Adrenal gland (tissue), 12 donors: Measurements from ENCODE around the gene ARID4B. TPM values are rescaled to one million over a fixed set of nuclear protein-coding genes. Genes with fewer than 3 reads are reported as not detected.
A peak's percentile ranks its signal among the peaks of the same experiment; 100 is the strongest.
"Not testable (repeated sequence)": the region's sequence is repeated elsewhere in the genome, so short reads cannot be mapped to it uniquely, and the experiment has no call there.

Source experiments
- DNase-seq, 7 donors: peaks; one replicate each; pipeline ENCODE4 v3.0.0-alpha.2; 2019 to 2020
- H3K27ac ChIP-seq, 5 donors: fragments of 200-600 bp; sonication (generic) in 4 of 5; 1 replicate in 3 of 5; 2 replicates in 2 of 5; pipeline versions ENCODE4 v1.5.1 to v1.8.0; 2016 to 2020; ENCODE audit warnings: mild to moderate bottlenecking in 1 of 5
- H3K27me3 ChIP-seq: fragments of 200-600 bp; 2 replicates; pipeline ENCODE4 v1.8.0; 2021
- H3K36me3 ChIP-seq, 2 donors: fragments of 200-600 bp; replicated peaks in 1 of 2; 1 replicate in 1 of 2; 2 replicates in 1 of 2; pipeline versions ENCODE4 v1.5.1 to v1.8.0; 2018 to 2022
- H3K4me1 ChIP-seq, 2 donors: fragments of 200-600 bp; replicated peaks in 1 of 2; 1 replicate in 1 of 2; 2 replicates in 1 of 2; pipeline versions ENCODE4 v1.5.1 to v1.8.0; 2018 to 2021
- H3K4me3 ChIP-seq, 4 donors: fragments of 200-600 bp; sonication (generic) in 3 of 4; one replicate each; pipeline ENCODE4 v1.5.1; 2016 to 2018
- H3K9me3 ChIP-seq, 3 donors: fragments of 200-600 bp; sonication (generic) in 1 of 3; replicated peaks in 1 of 3; 1 replicate in 2 of 3; 2 replicates in 1 of 3; pipeline versions ENCODE4 v1.5.1 to v1.8.0; 2016 to 2021
- POLR2A ChIP-seq, 2 donors: fragments of 450-650 bp; IDR thresholded peaks; one replicate each; pipeline ENCODE4 v1.6.1; 2017; ENCODE audit warnings: antibody characterized with exemption in 2 of 2, mild to moderate bottlenecking in 2 of 2, moderate library complexity in 1 of 2
- WGBS, 4 donors: extraction: QIAGEN DNeasy Blood & Tissue Kit in 2 of 4; methylation state at CpG; one replicate each; pipeline versions ENCODE4 v1.1.5 to v1.1.7; 2013 to 2017; 5-methylcytosine and 5-hydroxymethylcytosine counted together
- intact Hi-C, 2 donors: fragments of 100-400 bp; cut with DNase I; formaldehyde crosslinking; loops; one replicate each; pipeline versions ENCODE4 v1.14.1 to v1.15.0; 2022 to 2023
- polyA plus RNA-seq, 3 donors: library from polyadenylated mRNA; stranded (reverse); fragments of 200-250 nt in 2 of 3; fragments of 350-450 nt in 1 of 3; fragmentation: Illumina TruSeq in 1 of 3; extraction: RNeasy Lipid Tissue Mini Kit (QIAGEN cat#74804) in 1 of 3; gene quantifications; one replicate each; pipeline ENCODE4 v1.2.3, GENCODE V29; 2013 to 2014
- total RNA-seq, 9 donors: library from RNA; depleted of rRNA in 4 of 9; stranded (reverse); fragments of >200 nt in 4 of 9; fragments of 120-200 nt in 1 of 9; fragmentation: NEBNext Ultra II Directional in 1 of 9; extraction: Animal tissue kit (Norgen Biotek cat#: 25700) in 1 of 9; gene quantifications; one replicate each; pipeline versions ENCODE4 v1.1.0 to v1.2.4, GENCODE V29; 2013 to 2023
- TF ChIP-seq, protein P1 (sequence below), 6 experiments: fragments of 450-650 bp in 4 of 6; fragments of 200-600 bp in 2 of 6; sonication (generic) in 1 of 6; IDR thresholded peaks; 1 replicate in 5 of 6; 2 replicates in 1 of 6; pipeline versions ENCODE4 v1.5.1 to v1.8.0; 2016 to 2021; ENCODE audit warnings: antibody characterized with exemption in 6 of 6, mild to moderate bottlenecking in 2 of 6, moderate library complexity in 1 of 6
- donor health status: healthy with polysubstance abuse.
- donor health status: Bipolar disorder and iron deficiency.
- donor health status: DM: yes; HTN: yes; CAD: no.
- donor health status: DM: no; HTN: no; CAD: no.
- donor health status: DM: no; HTN: no; CAD: no.
- donor health status: DM: yes; HTN: yes; CAD: no.

Gene ARID4B
- total and polyA plus RNA-seq, 12 donors, result 12.4 to 44.0 (median 28.1) TPM

DNA sequence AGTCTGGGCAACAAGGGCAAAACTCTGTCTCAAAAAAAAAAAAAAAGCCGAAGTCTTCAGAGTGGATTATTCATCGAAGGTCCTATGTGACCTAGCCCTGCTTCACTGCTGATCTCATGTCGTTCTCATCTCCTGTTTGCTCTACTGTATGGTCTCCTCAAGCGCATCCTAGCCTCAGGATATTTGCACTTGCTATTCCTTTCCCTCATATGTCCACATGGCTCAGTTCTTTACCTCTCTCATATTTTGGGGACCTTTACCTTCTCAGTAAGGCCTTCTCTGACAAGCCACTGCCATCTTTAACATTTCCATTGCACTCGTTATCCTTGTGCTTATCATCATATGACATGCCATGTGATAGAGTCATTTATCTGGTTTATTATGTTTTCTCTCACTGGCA, 41.8 kb upstream of the ARID4B start:
- H3K9me3 ChIP-seq, result no peaks in the 10 kb centered on the region
- 79 to 89% (median 86%) methylated on average over 5 of the region's 5 CpGs for WGBS, 4 donors
- no peak for DNase-seq
- intact Hi-C loops, result no loop called here
- H3K4me3 ChIP-seq, result no peak overlapping the region
- TF ChIP-seq POLR2A (IDR thresholded peaks at IDR 0.05), result no peak
- TF ChIP-seq, protein P1, sequence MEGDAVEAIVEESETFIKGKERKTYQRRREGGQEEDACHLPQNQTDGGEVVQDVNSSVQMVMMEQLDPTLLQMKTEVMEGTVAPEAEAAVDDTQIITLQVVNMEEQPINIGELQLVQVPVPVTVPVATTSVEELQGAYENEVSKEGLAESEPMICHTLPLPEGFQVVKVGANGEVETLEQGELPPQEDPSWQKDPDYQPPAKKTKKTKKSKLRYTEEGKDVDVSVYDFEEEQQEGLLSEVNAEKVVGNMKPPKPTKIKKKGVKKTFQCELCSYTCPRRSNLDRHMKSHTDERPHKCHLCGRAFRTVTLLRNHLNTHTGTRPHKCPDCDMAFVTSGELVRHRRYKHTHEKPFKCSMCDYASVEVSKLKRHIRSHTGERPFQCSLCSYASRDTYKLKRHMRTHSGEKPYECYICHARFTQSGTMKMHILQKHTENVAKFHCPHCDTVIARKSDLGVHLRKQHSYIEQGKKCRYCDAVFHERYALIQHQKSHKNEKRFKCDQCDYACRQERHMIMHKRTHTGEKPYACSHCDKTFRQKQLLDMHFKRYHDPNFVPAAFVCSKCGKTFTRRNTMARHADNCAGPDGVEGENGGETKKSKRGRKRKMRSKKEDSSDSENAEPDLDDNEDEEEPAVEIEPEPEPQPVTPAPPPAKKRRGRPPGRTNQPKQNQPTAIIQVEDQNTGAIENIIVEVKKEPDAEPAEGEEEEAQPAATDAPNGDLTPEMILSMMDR (IDR thresholded peaks at IDR 0.05), result no peak
- no peaks in the 10 kb centered on the region for H3K36me3 ChIP-seq
- H3K4me1 ChIP-seq, result peaks cover 6 to 8% of the 10 kb centered on the region in 2 donors
- no peak overlapping the region for H3K27ac ChIP-seq
- no peaks in the 10 kb centered on the region for H3K27me3 ChIP-seq

DNA sequence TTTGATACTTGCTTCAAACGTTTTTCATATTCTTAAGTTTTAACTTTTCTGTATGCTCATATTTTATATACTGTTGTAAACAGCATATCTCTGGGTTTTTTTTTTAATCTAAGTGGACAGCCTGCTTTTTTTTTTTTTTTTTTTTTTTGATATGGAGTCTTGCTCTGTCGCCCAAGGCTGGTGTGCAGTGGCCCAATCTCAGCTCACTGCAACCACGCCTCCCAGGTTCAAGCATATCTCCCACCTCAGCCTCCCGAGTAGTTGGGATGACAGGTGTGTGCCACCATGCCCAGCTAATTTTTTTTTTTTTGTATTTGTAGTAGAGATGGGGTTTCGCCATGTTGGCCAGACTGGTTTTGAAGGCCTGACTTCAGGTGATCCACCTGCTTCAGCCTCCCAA, 40.4 kb upstream of the ARID4B start:
- intact Hi-C loops, result no loop called here
- TF ChIP-seq POLR2A (IDR thresholded peaks at IDR 0.05), result no peak
- TF ChIP-seq, protein P1 (IDR thresholded peaks at IDR 0.05), result no peak
- Histone ChIP-seq H3K9me3 (no peaks in the 10 kb centered on the region), H3K4me1 (peaks cover 6 to 8% of the 10 kb centered on the region in 2 donors), H3K4me3 (peak overlapping the region in 1 of 4 donors; percentile 76), H3K27ac (peak overlapping the region in 1 of 5 donors; percentile 61), H3K36me3 (no peaks in the 10 kb centered on the region), H3K27me3 (no peaks in the 10 kb centered on the region)
- 73 to 84% (median 79%) methylated on average over 5 of the region's 5 CpGs for WGBS, 4 donors
- DNase-seq, result peak in 1 of 7 donors; percentile 40

GRCh38 chr1:235367000-235367908, 39.3 kb upstream of the ARID4B start, which contains the start of gene TBCE:
Gene TBCE (plus strand): TSS chr1:235367427. CDS start chr1:235380050, 12,623 bp downstream.
- intact Hi-C loops, result no loop called here
- H3K4me3 ChIP-seq, result peak within 1 kb of the TSS; percentile 46 to 85 (median 76)
- 0% methylated on average over 21 to 38 of the region's 38 CpGs for WGBS, 4 donors
- peaks cover 6 to 8% of the 10 kb centered on the region in 2 donors for H3K4me1 ChIP-seq
- TF ChIP-seq, protein P1 (IDR thresholded peaks at IDR 0.05), result peak in 4 of 6 experiments; percentile 7 to 31 (median 18)
- peak; percentile 49 to 85 for TF ChIP-seq POLR2A (IDR thresholded peaks at IDR 0.05)
- no peaks in the 10 kb centered on the region for H3K9me3 ChIP-seq
- no peaks in the 10 kb centered on the region for H3K27me3 ChIP-seq
- DNase-seq, result peak; percentile 95 to 98 (median 97)
- H3K36me3 ChIP-seq, result no peaks in the 10 kb centered on the region
- H3K27ac ChIP-seq, result peak within 1 kb of the TSS; percentile 24 to 87 (median 69)

- intact Hi-C loops, result no loop called here
- Histone ChIP-seq H3K27me3 (no peaks in the 10 kb centered on the region), H3K4me3 (no peak overlapping the region), H3K4me1 (peaks cover 6 to 8% of the 10 kb centered on the region in 2 donors), H3K36me3 (no peaks in the 10 kb centered on the region), H3K27ac (no peak overlapping the region), H3K9me3 (no peaks in the 10 kb centered on the region)
- no peak for TF ChIP-seq POLR2A (IDR thresholded peaks at IDR 0.05)
- TF ChIP-seq, protein P1 (IDR thresholded peaks at IDR 0.05), result no peak
- no peak for DNase-seq
- WGBS, 4 donors, result 77 to 82% (median 82%) methylated on average over 5 of the region's 5 CpGs
Measured at GRCh38 chr1:235366286-235366685, 38.3 kb upstream of the ARID4B start.

DNA sequence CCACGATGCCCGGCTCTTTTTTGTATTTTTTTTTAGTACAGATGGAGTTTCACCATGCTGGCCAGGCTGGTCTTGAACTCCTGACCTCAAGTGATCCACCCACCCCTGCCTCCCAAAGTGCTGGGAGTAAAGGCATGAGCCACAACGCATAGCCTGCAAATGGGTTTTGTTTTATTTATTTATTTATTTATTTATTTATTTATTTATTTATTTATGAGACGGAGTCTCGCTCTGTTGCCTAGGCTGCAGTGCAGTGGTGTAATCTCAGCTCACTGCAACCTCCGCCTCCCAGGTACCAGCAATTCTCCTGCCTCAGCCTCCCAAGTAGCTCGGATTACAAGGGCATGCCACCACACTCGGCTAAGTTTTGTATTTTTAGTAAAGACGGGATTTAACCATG, 36.2 kb upstream of the ARID4B start:
- intact Hi-C loops, H3K27ac ChIP-seq, H3K36me3 ChIP-seq, DNase-seq, H3K27me3 ChIP-seq, H3K9me3 ChIP-seq, H3K4me3 ChIP-seq, H3K4me1 ChIP-seq: not testable (repeated sequence)
- WGBS, 4 donors, result 93 to 97% (median 95%) methylated on average over 9 of the region's 9 CpGs
